Thyroid gland (tissue), 4 donors: ENCODE data around the gene UBE2A.

Experiments used
- CTCF ChIP-seq, 6 experiments: fragments of 200-600 bp in 3 of 6; fragments of 450-650 bp in 3 of 6; sonication (generic) in 3 of 6; IDR thresholded peaks; one replicate each; pipeline ENCODE4 v1.5.1; 2016 to 2019; ENCODE audit warnings: antibody characterized with exemption in 6 of 6, mild to moderate bottlenecking in 2 of 6, inconsistent platforms in 1 of 6, moderate library complexity in 1 of 6
- POLR2A ChIP-seq, 2 donors: fragments of 450-650 bp; IDR thresholded peaks; one replicate each; pipeline ENCODE4 v1.6.1; 2017; ENCODE audit warnings: antibody characterized with exemption in 2 of 2, mild to moderate bottlenecking in 2 of 2, moderate library complexity in 1 of 2

DNA sequence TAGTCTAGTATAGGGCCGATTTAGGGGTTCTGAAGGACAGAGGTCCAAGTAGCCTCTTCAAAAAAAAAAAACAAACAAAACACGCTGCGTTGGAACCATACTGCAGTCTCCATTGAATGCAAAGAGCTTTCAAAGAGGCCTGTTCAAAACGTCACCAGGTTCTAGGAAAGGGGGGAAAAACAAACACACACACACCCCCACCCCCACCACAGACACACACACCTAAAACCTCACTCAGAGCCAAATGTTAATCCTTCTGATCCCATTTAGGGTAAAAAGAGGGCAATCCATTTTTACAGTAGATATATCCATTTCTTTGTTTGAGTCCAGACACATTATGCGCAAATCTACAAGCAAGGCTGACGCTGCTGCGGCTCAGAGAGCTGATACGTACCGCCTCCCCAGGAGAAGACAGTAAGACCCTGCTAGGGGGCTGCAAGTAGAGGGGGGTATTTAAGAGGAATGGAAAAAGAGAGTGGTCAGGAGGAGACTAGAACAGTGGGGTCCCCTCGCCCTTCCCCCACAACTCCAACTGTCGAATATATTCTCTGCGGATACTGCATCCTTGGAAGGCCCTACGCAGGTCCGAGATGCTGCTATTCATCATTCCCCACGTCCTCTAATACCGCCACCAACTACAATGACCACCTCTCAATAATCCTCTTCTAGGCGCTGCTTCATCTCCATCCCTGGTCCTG is 30.6 kb downstream of the UBE2A start:
- no peak for TF ChIP-seq POLR2A (IDR thresholded peaks at IDR 0.05)
- TF ChIP-seq CTCF (IDR thresholded peaks at IDR 0.05) = no peak
